ENCODE data around the gene JAG2. TPM values are rescaled to one million over a fixed set of nuclear protein-coding genes. Genes with fewer than 3 reads are reported as not detected.
A peak's percentile ranks its signal among the peaks of the same experiment; 100 is the strongest.

Gene JAG2
- total and polyA plus RNA-seq, 2 donors from 2014 or later, result 6.3 to 26.1 TPM

GRCh38 chr14:105157872-105158271, 10.7 kb downstream of the JAG2 start:
- TF ChIP-seq CTCF (IDR thresholded peaks at IDR 0.05; ENCODE audit: borderline replicate concordance, extremely low read depth, insufficient read depth), result no peak
- Histone ChIP-seq H3K27ac (ENCODE audit: low read depth in 2 of 2, low read length in 2 of 2) (no peak overlapping the region), H3K9ac (ENCODE audit: low read length in 3 of 3) (no peak overlapping the region), H3K4me3 (ENCODE audit: low read length in 3 of 3) (no peak overlapping the region), H3K36me3 (ENCODE audit: control insufficient read depth in 2 of 3, insufficient read depth in 3 of 3, low read length in 3 of 3) (no peaks in the 10 kb centered on the region), H3K27me3 (ENCODE audit: control insufficient read depth, insufficient read depth, low read length) (no peaks in the 10 kb centered on the region), H3K9me3 (ENCODE audit: control insufficient read depth in 2 of 3, insufficient read depth in 1 of 3, low read length in 3 of 3) (no peaks in the 10 kb centered on the region), H3K4me1 (ENCODE audit: control insufficient read depth in 2 of 3, insufficient read depth in 2 of 3, low read depth in 1 of 3, low read length in 3 of 3) (no peaks in the 10 kb centered on the region)
- DNase-seq (no peak), FAIRE-seq (no peak)
- intact Hi-C loops (cut with DNase I), result no loop called here

- TF ChIP-seq CTCF (IDR thresholded peaks at IDR 0.05; ENCODE audit: borderline replicate concordance, extremely low read depth, insufficient read depth), result no peak
- H3K9ac ChIP-seq (ENCODE audit: low read length in 3 of 3), result no peak overlapping the region
- no peaks in the 10 kb centered on the region for H3K27me3 ChIP-seq (ENCODE audit: control insufficient read depth, insufficient read depth, low read length)
- DNase-seq (peak in 1 of 5 donors; percentile 66), FAIRE-seq (no peak)
- no peak overlapping the region for H3K27ac ChIP-seq (ENCODE audit: low read depth in 2 of 2, low read length in 2 of 2)
- no peaks in the 10 kb centered on the region for H3K9me3 ChIP-seq (ENCODE audit: control insufficient read depth in 2 of 3, insufficient read depth in 1 of 3, low read length in 3 of 3)
- no peak overlapping the region for H3K4me3 ChIP-seq (ENCODE audit: low read length in 3 of 3)
- intact Hi-C loops (cut with DNase I), result no loop called here
- no peaks in the 10 kb centered on the region for H3K4me1 ChIP-seq (ENCODE audit: control insufficient read depth in 2 of 3, insufficient read depth in 2 of 3, low read depth in 1 of 3, low read length in 3 of 3)
- no peaks in the 10 kb centered on the region for H3K36me3 ChIP-seq (ENCODE audit: control insufficient read depth in 2 of 3, insufficient read depth in 3 of 3, low read length in 3 of 3)
These were observed 11.9 kb downstream of the JAG2 start for GRCh38 chr14:105156414-105157375.

GRCh38 chr14:105155681-105156413, 12.7 kb downstream of the JAG2 start:
- no peaks in the 10 kb centered on the region for H3K27me3 ChIP-seq (ENCODE audit: control insufficient read depth, insufficient read depth, low read length)
- no peak overlapping the region for H3K27ac ChIP-seq (ENCODE audit: low read depth in 2 of 2, low read length in 2 of 2)
- no peaks in the 10 kb centered on the region for H3K4me1 ChIP-seq (ENCODE audit: control insufficient read depth in 2 of 3, insufficient read depth in 2 of 3, low read depth in 1 of 3, low read length in 3 of 3)
- no peak for TF ChIP-seq CTCF (IDR thresholded peaks at IDR 0.05; ENCODE audit: borderline replicate concordance, extremely low read depth, insufficient read depth)
- H3K9ac ChIP-seq (ENCODE audit: low read length in 3 of 3), result no peak overlapping the region
- intact Hi-C loops (cut with DNase I), result no loop called here
- DNase-seq, result peak in 2 of 5 donors; percentile 55 to 60
- H3K36me3 ChIP-seq (ENCODE audit: control insufficient read depth in 2 of 3, insufficient read depth in 3 of 3, low read length in 3 of 3), result no peaks in the 10 kb centered on the region
- H3K4me3 ChIP-seq (ENCODE audit: low read length in 3 of 3), result no peak overlapping the region
- no peaks in the 10 kb centered on the region for H3K9me3 ChIP-seq (ENCODE audit: control insufficient read depth in 2 of 3, insufficient read depth in 1 of 3, low read length in 3 of 3)
- no peak for FAIRE-seq

Measured in kidney (tissue), 14 donors.